NOMO-1 treated with dmso at 0.1 percent for 144 hours (cell line): ENCODE measurements around the gene TTC28.
"Not testable (repeated sequence)": the region's sequence is repeated elsewhere in the genome, so short reads cannot be mapped to it uniquely, and the experiment has no call there.

Experiments used
- DNase-seq: peaks from one replicate; lab custom pipeline; 2025; ENCODE audit not compliant: unreplicated experiment; lab: John Stamatoyannopoulos, UW

TTC28 gene

GRCh38 chr22:28063656-28064055 lies 616.0 kb downstream of the TTC28 start:
- no peak for DNase-seq

GRCh38 chr22:28060594-28060993 lies 619.0 kb downstream of the TTC28 start:
- not testable (repeated sequence) for DNase-seq

GRCh38 chr22:28058036-28058435 lies 621.6 kb downstream of the TTC28 start:
- no peak for DNase-seq

- DNase-seq, result no peak
Measured at GRCh38 chr22:28054819-28055208, 624.8 kb downstream of the TTC28 start.

- DNase-seq, result no peak
Measured at GRCh38 chr22:28053896-28054818, 625.5 kb downstream of the TTC28 start.

GRCh38 chr22:28052825-28053269 lies 626.8 kb downstream of the TTC28 start:
- DNase-seq, result no peak

GRCh38 chr22:28051787-28052356 lies 627.8 kb downstream of the TTC28 start:
- no peak for DNase-seq

GRCh38 chr22:28051091-28051786 lies 628.4 kb downstream of the TTC28 start:
- DNase-seq, result no peak

- no peak for DNase-seq
Measured at GRCh38 chr22:28048529-28048928, 631.1 kb downstream of the TTC28 start.

- no peak for DNase-seq
Measured at GRCh38 chr22:28047740-28048139, 631.9 kb downstream of the TTC28 start.

- no peak for DNase-seq
Measured at GRCh38 chr22:28046100-28046499, 633.5 kb downstream of the TTC28 start.

- DNase-seq, result no peak
Measured at GRCh38 chr22:28044546-28045173, 635.0 kb downstream of the TTC28 start.

GRCh38 chr22:28043266-28043665 lies 636.4 kb downstream of the TTC28 start:
- DNase-seq, result no peak

GRCh38 chr22:28034760-28035401 lies 644.8 kb downstream of the TTC28 start:
- DNase-seq, result no peak

GRCh38 chr22:28034145-28034759 lies 645.4 kb downstream of the TTC28 start:
- DNase-seq, result no peak

- no peak for DNase-seq
Measured at GRCh38 chr22:28032861-28033260, 646.8 kb downstream of the TTC28 start.

- no peak for DNase-seq
Measured at GRCh38 chr22:28031383-28031922, 648.2 kb downstream of the TTC28 start.

GRCh38 chr22:28030473-28030872 lies 649.2 kb downstream of the TTC28 start:
- no peak for DNase-seq

- DNase-seq, result no peak
Measured at GRCh38 chr22:28029956-28030355, 649.7 kb downstream of the TTC28 start.
